Measurements from ENCODE around the gene NFIA. TPM values are rescaled to one million over a fixed set of nuclear protein-coding genes. Genes with fewer than 3 reads are reported as not detected.

NFIA gene
- total RNA-seq, 4 donors from 2014 or later, result 27.9 to 79.9 (median 36.7) TPM

GRCh38 chr1:61083807-61084440, 1.6 kb downstream of the NFIA start:
- Histone ChIP-seq H3K4me3 (peak overlapping the region; percentile 70 to 85 (median 82)), H3K36me3 (peaks cover 0 to 8% (median 0%) of the 10 kb centered on the region in 3 donors), H3K4me1 (peaks cover 19 to 79% (median 24%) of the 10 kb centered on the region in 3 donors), H3K9me3 (no peaks in the 10 kb centered on the region), H3K27ac (peak overlapping the region; percentile 90 to 96 (median 95)), H3K27me3 (no peaks in the 10 kb centered on the region)
- TF ChIP-seq POLR2A (IDR thresholded peaks at IDR 0.05) (no peak), CTCF (IDR thresholded peaks at IDR 0.05) (no peak)
- WGBS, 2 donors, result 9 to 20% methylated on average over 10 to 13 of the region's 17 CpGs
- no peak for DNase-seq
- intact Hi-C loops (cut with DNase I), result no loop called here

GRCh38 chr1:61084491-61085031, 2.2 kb downstream of the NFIA start:
- peaks cover 13 to 79% (median 18%) of the 10 kb centered on the region in 3 donors for H3K4me1 ChIP-seq

GRCh38 chr1:61085206-61085982, 3.0 kb downstream of the NFIA start:
- no peak for DNase-seq
- H3K36me3 ChIP-seq, result peaks cover 0 to 11% (median 0%) of the 10 kb centered on the region in 3 donors
- peaks cover 9 to 79% (median 13%) of the 10 kb centered on the region in 3 donors for H3K4me1 ChIP-seq
- 16 to 21% methylated on average over 3 of the region's 3 CpGs for WGBS, 2 donors
- H3K9me3 ChIP-seq, result no peaks in the 10 kb centered on the region
- intact Hi-C loops (cut with DNase I), result no loop called here
- peak overlapping the region; percentile 45 to 95 (median 92) for H3K27ac ChIP-seq
- H3K4me3 ChIP-seq, result peak overlapping the region; percentile 70 to 85 (median 82)
- TF ChIP-seq CTCF (IDR thresholded peaks at IDR 0.05) (no peak), POLR2A (IDR thresholded peaks at IDR 0.05) (no peak)
- no peaks in the 10 kb centered on the region for H3K27me3 ChIP-seq

More at GRCh38 chr1:61084491-61085031, 2.2 kb downstream of the NFIA start:
- 13 to 21% methylated on average over 5 of the region's 5 CpGs for WGBS, 2 donors
- peak overlapping the region; percentile 70 to 85 (median 82) for H3K4me3 ChIP-seq
- peak overlapping the region; percentile 71 to 95 (median 92) for H3K27ac ChIP-seq
- no peaks in the 10 kb centered on the region for H3K27me3 ChIP-seq
- intact Hi-C loops (cut with DNase I), result no loop called here
- no peak for DNase-seq
- TF ChIP-seq POLR2A (IDR thresholded peaks at IDR 0.05), result no peak
- no peak for TF ChIP-seq CTCF (IDR thresholded peaks at IDR 0.05)
- H3K36me3 ChIP-seq, result peaks cover 0 to 11% (median 0%) of the 10 kb centered on the region in 3 donors
- H3K9me3 ChIP-seq, result no peaks in the 10 kb centered on the region

- H3K4me1 ChIP-seq, result peaks cover 2 to 79% (median 6%) of the 10 kb centered on the region in 3 donors
- H3K27ac ChIP-seq, result peak overlapping the region; percentile 45 to 95 (median 92)
- intact Hi-C loops (cut with DNase I), result no loop called here
- H3K4me3 ChIP-seq, result peak overlapping the region in 3 of 4 donors; percentile 70 to 85 (median 84)
- TF ChIP-seq CTCF (IDR thresholded peaks at IDR 0.05) (no peak), POLR2A (IDR thresholded peaks at IDR 0.05) (no peak)
- H3K27me3 ChIP-seq, result no peaks in the 10 kb centered on the region
- no peaks in the 10 kb centered on the region for H3K9me3 ChIP-seq
- peaks cover 0 to 11% (median 0%) of the 10 kb centered on the region in 3 donors for H3K36me3 ChIP-seq
- 29 to 43% methylated on average over 4 of the region's 4 CpGs for WGBS, 2 donors
- DNase-seq, result no peak
Observed at GRCh38 chr1:61085983-61086644, 3.8 kb downstream of the NFIA start.

Measured in esophagus squamous epithelium (tissue), 5 donors.